ENCODE data around the gene ANKFY1. TPM values are rescaled to one million over a fixed set of nuclear protein-coding genes. Genes with fewer than 3 reads are reported as not detected.

Gene ANKFY1
- total RNA-seq, 1 donor from 2014 or later = 70.3 TPM

DNA sequence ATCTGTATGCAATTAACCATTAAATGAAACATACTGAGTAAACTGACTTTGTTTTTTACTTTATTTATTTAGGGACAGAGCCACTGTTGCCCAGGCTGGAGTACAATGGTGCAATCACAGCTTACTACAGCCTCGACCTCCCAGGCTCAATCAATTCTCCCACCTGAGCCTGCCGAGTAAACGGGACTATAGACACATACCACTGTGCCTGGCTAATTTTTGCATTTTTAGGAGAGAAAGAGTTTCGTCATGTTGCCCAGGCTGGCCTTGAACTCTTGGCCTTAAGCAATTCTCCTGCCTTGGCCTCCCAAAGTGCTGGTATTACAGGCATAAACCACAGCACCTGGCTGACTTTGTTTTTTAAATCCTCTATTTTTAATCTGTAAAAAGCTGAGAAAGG lies 42.6 kb downstream of the ANKFY1 start:
- H3K4me1 ChIP-seq = peaks cover 6% of the 10 kb centered on the region
- H3K4me3 ChIP-seq = no peak overlapping the region
- no peaks in the 10 kb centered on the region for H3K27me3 ChIP-seq (ENCODE audit: low read depth)
- no peak for DNase-seq
- intact Hi-C loops (cut with DNase I) = no loop called here
- no peaks in the 10 kb centered on the region for H3K9me3 ChIP-seq
- TF ChIP-seq, protein P1, sequence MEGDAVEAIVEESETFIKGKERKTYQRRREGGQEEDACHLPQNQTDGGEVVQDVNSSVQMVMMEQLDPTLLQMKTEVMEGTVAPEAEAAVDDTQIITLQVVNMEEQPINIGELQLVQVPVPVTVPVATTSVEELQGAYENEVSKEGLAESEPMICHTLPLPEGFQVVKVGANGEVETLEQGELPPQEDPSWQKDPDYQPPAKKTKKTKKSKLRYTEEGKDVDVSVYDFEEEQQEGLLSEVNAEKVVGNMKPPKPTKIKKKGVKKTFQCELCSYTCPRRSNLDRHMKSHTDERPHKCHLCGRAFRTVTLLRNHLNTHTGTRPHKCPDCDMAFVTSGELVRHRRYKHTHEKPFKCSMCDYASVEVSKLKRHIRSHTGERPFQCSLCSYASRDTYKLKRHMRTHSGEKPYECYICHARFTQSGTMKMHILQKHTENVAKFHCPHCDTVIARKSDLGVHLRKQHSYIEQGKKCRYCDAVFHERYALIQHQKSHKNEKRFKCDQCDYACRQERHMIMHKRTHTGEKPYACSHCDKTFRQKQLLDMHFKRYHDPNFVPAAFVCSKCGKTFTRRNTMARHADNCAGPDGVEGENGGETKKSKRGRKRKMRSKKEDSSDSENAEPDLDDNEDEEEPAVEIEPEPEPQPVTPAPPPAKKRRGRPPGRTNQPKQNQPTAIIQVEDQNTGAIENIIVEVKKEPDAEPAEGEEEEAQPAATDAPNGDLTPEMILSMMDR (IDR thresholded peaks at IDR 0.05) = no peak
- peaks cover 34% of the 10 kb centered on the region for H3K36me3 ChIP-seq
- ATAC-seq = no peak
- no peak overlapping the region for H3K27ac ChIP-seq

DNA sequence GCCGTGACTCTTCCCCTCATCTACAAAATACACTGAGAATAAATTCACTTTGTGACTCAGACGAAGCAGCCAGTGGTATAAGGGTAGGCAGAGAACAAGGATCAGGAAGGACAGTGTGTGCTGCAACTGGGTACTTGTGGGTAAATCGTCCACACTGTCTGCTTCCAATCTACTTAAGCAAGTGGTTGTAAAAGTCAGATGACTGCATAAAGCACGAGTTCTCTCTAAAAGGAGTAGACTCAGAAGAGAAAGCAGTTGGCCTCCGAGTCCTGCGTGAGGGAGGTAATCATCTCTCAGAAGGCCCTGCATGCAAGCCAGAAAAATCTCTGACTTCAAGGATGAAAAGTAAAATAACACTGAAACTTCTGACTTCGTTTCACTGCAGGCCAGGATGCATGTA lies 43.1 kb downstream of the ANKFY1 start:
- peak; percentile 82 to 83 for ATAC-seq
- no peaks in the 10 kb centered on the region for H3K9me3 ChIP-seq

DNA sequence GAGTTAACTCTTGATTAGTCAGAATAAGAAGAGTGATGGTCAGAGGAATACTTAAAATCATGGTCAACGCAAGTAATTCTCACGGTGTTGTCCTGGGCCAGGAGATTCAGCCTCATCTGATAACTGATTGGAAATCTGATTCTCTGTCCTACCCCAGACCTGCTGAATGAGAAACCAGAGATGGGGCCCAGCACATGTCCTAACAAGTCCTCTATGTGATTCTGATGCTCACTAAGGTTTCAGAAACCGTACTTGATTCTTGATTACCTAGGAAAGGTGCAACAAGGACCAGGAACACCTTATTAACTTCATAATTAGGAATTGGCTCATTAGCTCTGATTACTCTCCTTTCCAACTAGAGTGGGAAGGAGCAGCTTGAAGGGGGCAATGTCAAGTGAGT lies 44.5 kb downstream of the ANKFY1 start:
- ATAC-seq = no peak
- Histone ChIP-seq H3K9me3 (no peaks in the 10 kb centered on the region), H3K27me3 (ENCODE audit: low read depth) (no peaks in the 10 kb centered on the region), H3K27ac (no peak overlapping the region), H3K4me3 (no peak overlapping the region), H3K4me1 (peaks cover 13% of the 10 kb centered on the region), H3K36me3 (peaks cover 34% of the 10 kb centered on the region)
- TF ChIP-seq, protein P1 (IDR thresholded peaks at IDR 0.05) = no peak
- no peak for DNase-seq
- intact Hi-C loops (cut with DNase I) = no loop called here

More for the DNA sequence above, 43.1 kb downstream of the ANKFY1 start:
- H3K4me3 ChIP-seq = no peak overlapping the region
- H3K27me3 ChIP-seq (ENCODE audit: low read depth) = no peaks in the 10 kb centered on the region
- no peak for DNase-seq
- H3K27ac ChIP-seq = peak overlapping the region; percentile 34
- H3K4me1 ChIP-seq = peaks cover 6% of the 10 kb centered on the region
- TF ChIP-seq, protein P1 (IDR thresholded peaks at IDR 0.05) = no peak
- intact Hi-C loops (cut with DNase I) = no loop called here
- H3K36me3 ChIP-seq = peaks cover 36% of the 10 kb centered on the region

DNA sequence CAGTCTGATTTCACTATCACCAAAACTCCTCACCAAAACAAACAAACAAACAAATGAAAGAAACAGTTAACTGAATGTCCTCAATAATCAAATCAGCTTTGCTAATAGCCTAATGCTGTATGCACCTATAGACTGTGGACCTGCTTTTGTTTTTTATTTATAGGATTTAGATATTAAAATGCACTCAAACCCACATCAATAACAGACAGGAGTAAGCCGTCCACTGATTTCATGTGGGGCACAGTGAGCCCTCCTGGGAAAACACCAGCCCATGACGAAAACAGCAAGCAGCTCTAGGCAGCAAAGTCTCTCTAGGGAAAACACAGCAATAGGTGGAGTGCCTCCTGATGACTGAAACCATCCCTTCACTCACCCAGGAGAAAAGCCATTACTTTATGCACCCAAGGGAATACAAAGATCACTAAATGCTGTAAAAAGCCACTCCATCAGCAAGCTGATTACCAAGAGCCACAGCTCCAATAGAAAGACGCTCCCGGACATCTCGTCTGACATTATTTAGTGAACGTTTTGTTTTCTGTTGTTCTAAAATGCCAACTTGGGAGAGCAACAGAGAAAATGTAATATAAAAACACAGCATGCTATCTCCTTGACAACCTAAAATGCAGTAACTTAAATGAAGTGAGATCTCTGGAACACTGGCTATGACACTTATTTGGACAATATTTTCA lies 47.8 kb downstream of the ANKFY1 start:
- Histone ChIP-seq H3K4me3 (no peak overlapping the region), H3K27ac (no peak overlapping the region), H3K27me3 (ENCODE audit: low read depth) (no peaks in the 10 kb centered on the region), H3K4me1 (peaks cover 13% of the 10 kb centered on the region), H3K36me3 (peaks cover 22% of the 10 kb centered on the region), H3K9me3 (no peaks in the 10 kb centered on the region)
- ATAC-seq = no peak
- no peak for DNase-seq
- intact Hi-C loops (cut with DNase I) = no loop called here
- TF ChIP-seq, protein P1 (IDR thresholded peaks at IDR 0.05) = no peak

DNA sequence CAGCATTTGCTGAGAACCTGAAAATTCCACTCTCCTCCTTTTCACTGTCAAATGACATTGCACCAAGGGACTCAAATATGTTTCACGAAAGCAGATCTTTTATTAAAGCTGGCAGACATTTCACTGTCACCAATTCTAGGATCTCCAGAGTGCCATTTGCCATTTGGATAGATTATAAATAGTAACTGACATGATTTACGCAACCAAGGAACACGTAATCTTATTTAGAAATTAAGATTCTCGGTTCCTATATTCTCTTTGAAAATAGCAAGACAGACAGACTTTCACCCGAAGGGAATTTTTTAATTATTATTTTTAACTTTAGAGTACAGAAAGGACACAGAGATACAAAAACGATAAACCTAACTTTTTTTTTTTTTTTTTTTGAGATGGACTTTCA lies 49.6 kb downstream of the ANKFY1 start:
- Histone ChIP-seq H3K27me3 (ENCODE audit: low read depth) (no peaks in the 10 kb centered on the region), H3K4me1 (peaks cover 7% of the 10 kb centered on the region), H3K36me3 (peaks cover 31% of the 10 kb centered on the region), H3K4me3 (no peak overlapping the region), H3K9me3 (no peaks in the 10 kb centered on the region), H3K27ac (no peak overlapping the region)
- intact Hi-C loops (cut with DNase I) = no loop called here
- TF ChIP-seq, protein P1 (IDR thresholded peaks at IDR 0.05) = no peak
- DNase-seq = no peak
- ATAC-seq = no peak

Data from lower lobe of right lung (tissue), 2 donors.